HEK293 (cell line): ENCODE results near the gene SNAP23.

Experiments used
- AEBP2 ChIP-seq: fragments of 450-650 bp; formaldehyde crosslinking; IDR thresholded peaks from 2 replicates; pipeline ENCODE4 v1.5.1; 2016; ENCODE audit warnings: missing biosample characterization, missing genetic modification characterization, borderline replicate concordance
- EGR2 ChIP-seq: fragments of 450-650 bp; formaldehyde crosslinking; IDR thresholded peaks from 2 replicates; pipeline ENCODE4 v1.5.1; 2016; ENCODE audit warnings: low read depth, missing biosample characterization, missing genetic modification characterization
- KLF16 ChIP-seq: fragments of 450-650 bp; formaldehyde crosslinking; IDR thresholded peaks from 2 replicates; pipeline ENCODE4 v1.5.1; 2017; ENCODE audit warnings: missing biosample characterization, missing genetic modification characterization
- ZSCAN18 ChIP-seq: fragments of 450-650 bp; formaldehyde crosslinking; IDR thresholded peaks from 2 replicates; pipeline ENCODE4 v1.5.1; 2016; ENCODE audit warnings: missing biosample characterization, missing genetic modification characterization
- ZSCAN30 ChIP-seq: fragments of 450-650 bp; IDR thresholded peaks from 2 replicates; pipeline ENCODE4 v1.5.1; 2018; ENCODE audit warnings: missing biosample characterization, mild to moderate bottlenecking, missing genetic modification characterization, moderate library complexity
- TF ChIP-seq, protein P1 (sequence below): fragments of 450-650 bp; formaldehyde crosslinking; IDR thresholded peaks from 2 replicates; pipeline ENCODE4 v1.5.1; 2016; ENCODE audit warnings: missing biosample characterization, missing genetic modification characterization

GRCh38 chr15:42471002-42471401 lies 24.4 kb upstream of the SNAP23 start:
- TF ChIP-seq, protein P1, sequence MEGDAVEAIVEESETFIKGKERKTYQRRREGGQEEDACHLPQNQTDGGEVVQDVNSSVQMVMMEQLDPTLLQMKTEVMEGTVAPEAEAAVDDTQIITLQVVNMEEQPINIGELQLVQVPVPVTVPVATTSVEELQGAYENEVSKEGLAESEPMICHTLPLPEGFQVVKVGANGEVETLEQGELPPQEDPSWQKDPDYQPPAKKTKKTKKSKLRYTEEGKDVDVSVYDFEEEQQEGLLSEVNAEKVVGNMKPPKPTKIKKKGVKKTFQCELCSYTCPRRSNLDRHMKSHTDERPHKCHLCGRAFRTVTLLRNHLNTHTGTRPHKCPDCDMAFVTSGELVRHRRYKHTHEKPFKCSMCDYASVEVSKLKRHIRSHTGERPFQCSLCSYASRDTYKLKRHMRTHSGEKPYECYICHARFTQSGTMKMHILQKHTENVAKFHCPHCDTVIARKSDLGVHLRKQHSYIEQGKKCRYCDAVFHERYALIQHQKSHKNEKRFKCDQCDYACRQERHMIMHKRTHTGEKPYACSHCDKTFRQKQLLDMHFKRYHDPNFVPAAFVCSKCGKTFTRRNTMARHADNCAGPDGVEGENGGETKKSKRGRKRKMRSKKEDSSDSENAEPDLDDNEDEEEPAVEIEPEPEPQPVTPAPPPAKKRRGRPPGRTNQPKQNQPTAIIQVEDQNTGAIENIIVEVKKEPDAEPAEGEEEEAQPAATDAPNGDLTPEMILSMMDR, result no peak
- no peak for TF ChIP-seq EGR2 (tag by site-specific recombination)
- no peak for TF ChIP-seq AEBP2 (tag by site-specific recombination)
- no peak for TF ChIP-seq KLF16
- TF ChIP-seq ZSCAN30 (tag by site-specific recombination), result no peak
- no peak for TF ChIP-seq ZSCAN18 (tag by site-specific recombination)
